GM20000 (cell line): ENCODE measurements around the gene DLG2.

ENCODE experiments used
- DNase-seq: peaks from one replicate; pipeline ENCODE4 v3.0.0; 2012; ENCODE audit warnings: low spot score
- TF ChIP-seq, protein P1 (sequence below): IDR thresholded peaks from 2 replicates; pipeline ENCODE4 v1.5.1; 2012; ENCODE audit warnings: mild to moderate bottlenecking, control low read depth; ENCODE audit errors: extremely low read depth, missing control alignments

The DLG2 gene

GRCh38 chr11:83464160-83464944, 2162.8 kb downstream of the DLG2 start:
- no peak for DNase-seq
- TF ChIP-seq, protein P1, sequence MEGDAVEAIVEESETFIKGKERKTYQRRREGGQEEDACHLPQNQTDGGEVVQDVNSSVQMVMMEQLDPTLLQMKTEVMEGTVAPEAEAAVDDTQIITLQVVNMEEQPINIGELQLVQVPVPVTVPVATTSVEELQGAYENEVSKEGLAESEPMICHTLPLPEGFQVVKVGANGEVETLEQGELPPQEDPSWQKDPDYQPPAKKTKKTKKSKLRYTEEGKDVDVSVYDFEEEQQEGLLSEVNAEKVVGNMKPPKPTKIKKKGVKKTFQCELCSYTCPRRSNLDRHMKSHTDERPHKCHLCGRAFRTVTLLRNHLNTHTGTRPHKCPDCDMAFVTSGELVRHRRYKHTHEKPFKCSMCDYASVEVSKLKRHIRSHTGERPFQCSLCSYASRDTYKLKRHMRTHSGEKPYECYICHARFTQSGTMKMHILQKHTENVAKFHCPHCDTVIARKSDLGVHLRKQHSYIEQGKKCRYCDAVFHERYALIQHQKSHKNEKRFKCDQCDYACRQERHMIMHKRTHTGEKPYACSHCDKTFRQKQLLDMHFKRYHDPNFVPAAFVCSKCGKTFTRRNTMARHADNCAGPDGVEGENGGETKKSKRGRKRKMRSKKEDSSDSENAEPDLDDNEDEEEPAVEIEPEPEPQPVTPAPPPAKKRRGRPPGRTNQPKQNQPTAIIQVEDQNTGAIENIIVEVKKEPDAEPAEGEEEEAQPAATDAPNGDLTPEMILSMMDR, result no peak

DNA sequence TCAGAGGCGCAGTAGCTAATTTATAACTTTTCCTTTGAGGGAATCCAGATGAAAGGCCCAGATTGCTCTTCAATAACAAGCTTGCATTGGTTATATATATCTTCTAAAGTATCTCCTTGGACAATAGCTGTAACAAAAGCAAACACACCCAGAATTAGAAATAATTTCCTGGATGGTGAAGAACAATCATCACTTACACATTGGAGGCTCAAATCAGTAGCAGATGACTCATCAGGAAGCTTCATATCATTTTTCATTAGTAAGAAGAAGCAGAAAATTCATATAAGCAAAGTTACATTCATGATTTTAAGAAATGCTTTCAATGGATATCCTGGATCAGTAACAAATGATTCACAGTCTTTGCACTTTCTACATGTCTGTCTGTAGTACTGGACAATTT, 2167.3 kb downstream of the DLG2 start:
- TF ChIP-seq, protein P1, result no peak
- DNase-seq, result no peak

GRCh38 chr11:83456566-83456965, 2170.6 kb downstream of the DLG2 start:
- no peak for DNase-seq
- TF ChIP-seq, protein P1, result no peak

GRCh38 chr11:83456075-83456474, 2171.1 kb downstream of the DLG2 start:
- TF ChIP-seq, protein P1, result no peak
- DNase-seq, result no peak

DNA sequence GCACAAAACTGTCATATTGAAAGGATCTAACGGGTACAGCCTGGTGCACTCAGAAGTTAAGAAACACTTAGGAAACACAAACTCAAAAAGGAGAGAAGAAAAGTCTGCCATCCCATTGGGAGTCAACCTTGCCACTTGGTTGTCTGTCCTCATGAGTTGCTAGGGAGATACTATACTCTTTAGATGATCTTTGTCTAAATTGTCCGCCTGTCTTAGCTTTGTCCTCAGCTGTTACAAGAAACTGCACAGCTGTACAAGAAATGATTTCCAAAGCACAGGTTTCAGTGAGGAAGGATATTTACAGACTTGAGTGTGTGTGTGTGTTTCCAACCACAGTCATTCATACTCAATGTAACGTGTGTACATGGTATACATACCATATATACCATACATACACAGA, 2171.8 kb downstream of the DLG2 start:
- DNase-seq, result no peak
- TF ChIP-seq, protein P1, result no peak

DNA sequence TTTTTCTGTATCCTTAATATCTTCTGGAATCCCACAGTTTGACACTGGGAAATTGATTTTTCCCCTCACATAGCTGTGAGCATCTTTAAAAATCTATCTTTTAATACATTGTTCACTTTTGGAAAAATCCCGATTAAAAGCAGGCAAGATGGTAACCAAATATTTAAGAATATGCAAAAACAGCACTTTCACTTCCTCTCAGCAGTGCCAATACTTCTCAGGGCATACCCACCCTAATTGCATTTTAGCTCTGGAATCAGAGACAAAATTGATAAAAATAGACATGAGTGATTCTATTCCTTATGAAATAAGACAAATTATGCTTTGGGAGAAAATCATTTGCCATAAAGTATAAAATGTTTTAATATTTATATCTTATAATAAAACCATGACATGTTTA, 2172.5 kb downstream of the DLG2 start:
- DNase-seq, result no peak
- TF ChIP-seq, protein P1, result no peak

GRCh38 chr11:83449338-83449913, 2177.7 kb downstream of the DLG2 start:
- no peak for DNase-seq
- TF ChIP-seq, protein P1, result no peak
